SHP77 (cell line): ENCODE data around the gene OR4C11.

Source experiments
- DNase-seq, 2 experiments: peaks; one replicate each; lab custom pipeline; 2025; lab: John Stamatoyannopoulos, UW

OR4C11 gene, protein sequence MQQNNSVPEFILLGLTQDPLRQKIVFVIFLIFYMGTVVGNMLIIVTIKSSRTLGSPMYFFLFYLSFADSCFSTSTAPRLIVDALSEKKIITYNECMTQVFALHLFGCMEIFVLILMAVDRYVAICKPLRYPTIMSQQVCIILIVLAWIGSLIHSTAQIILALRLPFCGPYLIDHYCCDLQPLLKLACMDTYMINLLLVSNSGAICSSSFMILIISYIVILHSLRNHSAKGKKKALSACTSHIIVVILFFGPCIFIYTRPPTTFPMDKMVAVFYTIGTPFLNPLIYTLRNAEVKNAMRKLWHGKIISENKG

DNA sequence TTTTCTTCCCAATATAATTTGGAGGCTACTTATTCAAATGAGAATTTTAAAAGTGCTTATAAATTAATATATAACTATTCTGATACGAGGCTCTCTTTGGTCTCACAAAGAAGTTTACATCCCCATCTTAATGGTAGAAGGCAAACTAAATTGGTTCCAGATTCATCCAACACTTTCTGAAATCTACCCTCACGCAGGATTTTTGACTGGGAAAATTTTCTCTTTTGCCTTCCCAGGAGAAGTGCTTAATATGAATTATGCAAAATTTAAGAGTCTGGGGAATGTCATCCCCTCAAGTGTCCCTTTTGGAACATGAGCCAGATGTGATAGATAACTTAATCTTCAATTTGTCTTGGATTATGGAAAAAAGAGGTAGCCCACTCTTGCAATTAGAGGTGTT is at the start of gene OR4C11:
OR4C11 (minus strand) TSS at position 101 of the 400 bp plus-strand sequence. CDS start 3,272 bp downstream, outside the sequence.
- no peak for DNase-seq

DNA sequence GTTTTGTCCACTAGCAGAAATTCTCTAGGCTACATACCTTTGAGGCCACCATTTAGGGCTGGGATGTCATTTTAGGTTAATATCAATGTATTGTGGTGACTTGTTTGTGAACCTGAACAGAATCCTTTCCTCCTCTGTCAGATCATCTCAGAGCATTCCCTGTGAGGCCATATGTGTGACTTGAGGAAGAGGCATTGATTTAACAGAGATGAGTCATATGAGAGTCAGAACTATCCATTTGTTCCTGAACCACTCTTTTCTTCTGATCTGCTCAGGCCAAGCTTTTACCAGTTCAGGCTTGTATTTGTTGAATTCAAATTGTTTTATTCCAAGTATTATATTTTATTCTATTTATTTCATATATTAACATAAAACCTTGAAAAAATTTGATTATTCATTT is 47.7 kb upstream of the OR4C11 start:
- no peak for DNase-seq

DNA sequence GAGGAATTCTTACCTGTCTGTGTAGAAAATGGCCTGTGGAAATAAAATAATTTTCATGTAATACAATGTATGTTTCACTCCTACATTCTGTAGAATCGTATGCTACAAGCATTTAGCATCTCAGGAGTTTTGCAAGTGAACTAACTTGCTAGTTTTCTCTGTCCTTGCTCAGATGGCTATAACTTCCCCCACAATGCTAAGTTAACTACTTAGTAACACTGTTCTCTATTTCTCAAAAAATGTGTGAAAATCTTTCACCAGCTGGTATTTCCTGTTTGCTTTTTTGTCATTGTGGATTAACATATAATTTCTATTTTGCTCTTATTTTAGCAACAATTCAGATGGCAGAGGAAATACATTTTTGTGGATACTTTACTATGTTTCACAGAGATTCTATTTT is 45.1 kb upstream of the OR4C11 start:
- no peak for DNase-seq

DNA sequence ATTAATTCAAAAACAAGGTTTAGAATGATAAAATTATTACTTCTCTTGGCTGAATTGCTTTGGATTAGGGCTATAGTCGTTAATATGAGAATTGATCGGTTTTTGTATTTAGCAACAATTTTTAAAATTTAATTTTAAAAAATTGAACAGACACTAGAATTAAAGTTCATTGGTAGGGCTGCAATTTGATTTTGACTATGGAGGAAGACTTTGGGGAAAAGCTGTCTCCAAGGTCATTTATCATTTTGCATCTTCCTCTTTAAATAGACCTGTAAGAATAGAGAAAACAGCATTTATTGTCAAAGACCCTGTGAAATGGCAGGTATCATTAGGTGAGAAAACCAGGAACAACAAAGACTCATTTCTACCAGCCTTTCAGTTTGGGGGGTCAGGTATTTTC is 40.6 kb upstream of the OR4C11 start, which contains the start of gene OR4S2:
OR4S2 (plus strand) TSS at position 301 of the 400 bp plus-strand sequence. CDS start 2,577 bp downstream, outside the sequence.
- DNase-seq = no peak

DNA sequence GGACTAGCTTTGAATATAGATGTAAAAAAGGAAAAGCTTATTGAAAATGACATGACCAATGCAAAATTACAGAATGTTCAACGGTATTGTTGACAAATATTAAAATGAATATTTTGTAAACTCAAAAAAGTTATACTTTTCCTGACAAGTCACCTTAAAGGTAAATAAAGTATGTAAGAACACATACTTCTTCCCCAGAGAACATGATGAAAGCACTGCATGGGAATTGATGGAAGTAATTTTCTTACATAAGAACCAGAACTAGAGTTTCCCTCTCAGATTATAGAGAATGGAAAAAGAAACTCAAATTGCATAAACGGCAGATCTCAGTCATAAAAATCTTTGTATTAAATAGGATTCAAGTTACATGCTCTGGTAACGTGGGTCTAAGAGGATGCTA is 27.4 kb upstream of the OR4C11 start, which contains the start of gene OR4P4:
OR4P4 (plus strand) TSS at position 301 of the 400 bp plus-strand sequence.
- DNase-seq = no peak

DNA sequence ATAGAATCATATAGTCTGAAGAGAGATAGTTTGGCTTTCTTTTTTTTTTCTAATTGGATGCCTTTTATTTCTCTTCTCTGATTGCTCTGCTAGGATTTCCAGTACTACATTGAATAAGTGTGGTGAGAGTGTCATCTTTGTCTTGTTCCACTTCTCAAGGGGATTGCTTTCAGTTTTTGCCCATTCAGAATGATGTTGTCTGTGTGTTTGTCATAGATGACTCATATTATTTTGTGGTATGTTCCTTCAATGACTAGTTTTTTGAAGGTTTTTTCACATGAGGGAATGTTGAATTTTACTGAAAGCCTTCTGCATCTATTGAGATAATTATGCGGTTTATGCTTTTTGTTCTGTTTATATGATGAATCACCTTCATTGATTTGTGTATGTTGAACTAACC is 17.1 kb upstream of the OR4C11 start:
- DNase-seq = no peak

DNA sequence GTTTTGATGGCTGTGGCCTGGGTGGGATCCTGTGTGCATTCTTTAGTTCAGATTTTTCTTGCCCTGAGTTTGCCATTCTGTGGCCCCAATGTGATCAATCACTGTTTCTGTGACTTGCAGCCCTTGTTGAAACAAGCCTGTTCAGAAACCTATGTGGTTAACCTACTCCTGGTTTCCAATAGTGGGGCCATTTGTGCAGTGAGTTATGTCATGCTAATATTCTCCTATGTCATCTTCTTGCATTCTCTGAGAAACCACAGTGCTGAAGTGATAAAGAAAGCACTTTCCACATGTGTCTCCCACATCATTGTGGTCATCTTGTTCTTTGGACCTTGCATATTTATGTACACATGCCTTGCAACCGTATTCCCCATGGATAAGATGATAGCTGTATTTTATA is 34.9 kb downstream of the OR4C11 start:
- no peak for DNase-seq

DNA sequence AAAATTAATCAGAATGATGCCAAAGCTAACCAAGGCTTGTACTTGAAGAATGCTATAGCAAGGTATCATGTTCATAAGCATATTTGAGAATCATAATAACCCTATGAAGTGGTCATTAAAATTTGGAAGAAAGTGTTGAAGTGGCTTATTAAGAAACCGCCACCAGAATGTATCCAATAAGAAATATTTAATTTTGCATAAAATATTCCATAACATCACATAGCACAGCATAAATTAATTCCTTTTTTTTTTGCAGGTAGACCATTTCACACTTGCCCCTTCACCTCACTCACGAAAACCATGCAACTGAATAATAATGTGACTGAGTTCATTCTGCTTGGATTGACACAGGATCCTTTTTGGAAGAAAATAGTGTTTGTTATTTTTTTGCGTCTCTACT is 35.6 kb downstream of the OR4C11 start, which contains the start of gene OR4C16:
OR4C16 (plus strand) TSS at position 301 of the 400 bp plus-strand sequence; CDS start at position 301, 0 bp downstream.
- no peak for DNase-seq

DNA sequence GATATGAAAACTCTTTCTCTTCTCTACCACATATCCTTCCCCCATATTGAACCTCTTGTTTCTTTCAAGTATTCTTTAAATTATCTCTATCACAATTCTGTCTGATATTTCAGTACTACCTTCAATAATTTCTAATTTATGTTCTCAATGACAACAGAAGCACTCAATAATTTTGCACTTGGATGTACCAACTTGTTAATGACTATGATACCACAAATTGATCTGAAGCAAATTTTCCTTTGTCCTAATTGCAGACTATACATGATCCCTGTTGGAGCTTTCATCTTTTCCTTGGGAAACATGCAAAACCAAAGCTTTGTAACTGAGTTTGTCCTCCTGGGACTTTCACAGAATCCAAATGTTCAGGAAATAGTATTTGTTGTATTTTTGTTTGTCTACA is 53.3 kb downstream of the OR4C11 start, which contains the start of gene OR4C15:
OR4C15 (plus strand) TSS at position 301 of the 400 bp plus-strand sequence; CDS start at position 301, 0 bp downstream.
- no peak for DNase-seq
